ENCODE data around the gene SLC38A1.
"Not testable (repeated sequence)": the region's sequence is repeated elsewhere in the genome, so short reads cannot be mapped to it uniquely, and the experiment has no call there.

SLC38A1 gene

GRCh38 chr12:46201284-46201789, 67.5 kb downstream of the SLC38A1 start:
- no peak for DNase-seq

GRCh38 chr12:46200551-46200950, 68.3 kb downstream of the SLC38A1 start:
- no peak for DNase-seq

GRCh38 chr12:46198913-46199312, 69.9 kb downstream of the SLC38A1 start:
- DNase-seq: no peak

- no peak for DNase-seq
These were observed 71.0 kb downstream of the SLC38A1 start for GRCh38 chr12:46197883-46198282.

- not testable (repeated sequence) for DNase-seq
These were observed 78.3 kb downstream of the SLC38A1 start for GRCh38 chr12:46190533-46190932.

GRCh38 chr12:46188170-46188569, 80.7 kb downstream of the SLC38A1 start:
- DNase-seq: no peak

GRCh38 chr12:46187023-46187422, 81.8 kb downstream of the SLC38A1 start:
- no peak for DNase-seq

- DNase-seq: no peak
These were observed 82.8 kb downstream of the SLC38A1 start for GRCh38 chr12:46186088-46186487.

GRCh38 chr12:46185686-46186085, 83.2 kb downstream of the SLC38A1 start:
- no peak for DNase-seq

- DNase-seq: no peak
These were observed 83.8 kb downstream of the SLC38A1 start for GRCh38 chr12:46184798-46185595.

- no peak for DNase-seq
These were observed 85.7 kb downstream of the SLC38A1 start for GRCh38 chr12:46183112-46183511.

- no peak for DNase-seq
These were observed 87.4 kb downstream of the SLC38A1 start for GRCh38 chr12:46181465-46181864.

GRCh38 chr12:46179693-46180452, 89.0 kb downstream of the SLC38A1 start:
- no peak for DNase-seq

GRCh38 chr12:46177837-46178608, 90.8 kb downstream of the SLC38A1 start:
- no peak for DNase-seq

- DNase-seq: no peak
These were observed 91.8 kb downstream of the SLC38A1 start for GRCh38 chr12:46177025-46177424.

- DNase-seq: no peak
These were observed 93.9 kb downstream of the SLC38A1 start for GRCh38 chr12:46174919-46175318.

- no peak for DNase-seq
These were observed 94.7 kb downstream of the SLC38A1 start for GRCh38 chr12:46174061-46174662.

- no peak for DNase-seq
These were observed 100.4 kb downstream of the SLC38A1 start for GRCh38 chr12:46168426-46168825.

- no peak for DNase-seq
These were observed 101.4 kb downstream of the SLC38A1 start for GRCh38 chr12:46167412-46167811.

GRCh38 chr12:46165191-46165590, 103.7 kb downstream of the SLC38A1 start:
- no peak for DNase-seq

GRCh38 chr12:46164186-46164761, 104.6 kb downstream of the SLC38A1 start:
- DNase-seq: no peak

- DNase-seq: not testable (repeated sequence)
These were observed 106.2 kb downstream of the SLC38A1 start for GRCh38 chr12:46162549-46163076.

Measured in NCI-H1092 treated with DMSO at 0.1 percent for 48 hours (cell line).